Measurements from ENCODE around the gene FUS. TPM values are rescaled to one million over a fixed set of nuclear protein-coding genes. Genes with fewer than 3 reads are reported as not detected.
A peak's percentile ranks its signal among the peaks of the same experiment; 100 is the strongest.

Gene FUS
- total and polyA plus RNA-seq, 10 donors = 119 to 694 (median 337) TPM

DNA sequence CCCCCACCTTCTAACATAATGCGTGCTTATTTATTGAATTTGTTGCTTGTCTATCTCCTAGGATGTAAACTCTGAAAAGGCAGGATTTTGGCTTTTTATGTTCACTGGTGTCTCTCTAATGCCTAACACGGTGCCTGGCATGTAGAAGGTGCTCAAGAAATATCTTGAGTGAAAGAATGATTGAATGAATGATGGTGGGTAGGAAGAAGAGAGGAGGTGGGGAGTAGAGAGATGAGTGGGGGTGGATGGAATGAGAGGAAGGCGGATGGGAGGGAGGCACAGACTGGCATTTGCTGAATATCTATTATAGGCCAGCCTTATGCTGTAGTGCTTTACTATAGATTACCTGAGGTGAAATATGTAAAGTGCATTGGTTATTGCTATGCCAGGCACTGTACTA lies 32.4 kb upstream of the FUS start:
- TF ChIP-seq POLR2AphosphoS5 (IDR thresholded peaks at IDR 0.05) = no peak
- TF ChIP-seq, protein P1, sequence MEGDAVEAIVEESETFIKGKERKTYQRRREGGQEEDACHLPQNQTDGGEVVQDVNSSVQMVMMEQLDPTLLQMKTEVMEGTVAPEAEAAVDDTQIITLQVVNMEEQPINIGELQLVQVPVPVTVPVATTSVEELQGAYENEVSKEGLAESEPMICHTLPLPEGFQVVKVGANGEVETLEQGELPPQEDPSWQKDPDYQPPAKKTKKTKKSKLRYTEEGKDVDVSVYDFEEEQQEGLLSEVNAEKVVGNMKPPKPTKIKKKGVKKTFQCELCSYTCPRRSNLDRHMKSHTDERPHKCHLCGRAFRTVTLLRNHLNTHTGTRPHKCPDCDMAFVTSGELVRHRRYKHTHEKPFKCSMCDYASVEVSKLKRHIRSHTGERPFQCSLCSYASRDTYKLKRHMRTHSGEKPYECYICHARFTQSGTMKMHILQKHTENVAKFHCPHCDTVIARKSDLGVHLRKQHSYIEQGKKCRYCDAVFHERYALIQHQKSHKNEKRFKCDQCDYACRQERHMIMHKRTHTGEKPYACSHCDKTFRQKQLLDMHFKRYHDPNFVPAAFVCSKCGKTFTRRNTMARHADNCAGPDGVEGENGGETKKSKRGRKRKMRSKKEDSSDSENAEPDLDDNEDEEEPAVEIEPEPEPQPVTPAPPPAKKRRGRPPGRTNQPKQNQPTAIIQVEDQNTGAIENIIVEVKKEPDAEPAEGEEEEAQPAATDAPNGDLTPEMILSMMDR (IDR thresholded peaks at IDR 0.05 in 8 of 11, conservative IDR thresholded peaks at IDR 0.05 in 3 of 11) = no peak
- TF ChIP-seq POLR2A (IDR thresholded peaks at IDR 0.05) = no peak
- Histone ChIP-seq H3K4me3 (no peak overlapping the region), H3K27ac (no peak overlapping the region), H3K27me3 (replicated peaks in 1 of 7) (peaks cover 0 to 21% (median 0%) of the 10 kb centered on the region in 7 donors), H3K4me1 (peaks cover 0 to 31% (median 12%) of the 10 kb centered on the region in 6 donors), H3K36me3 (no peaks in the 10 kb centered on the region), H3K9me3 (no peaks in the 10 kb centered on the region)
- DNase-seq = no peak
- 87 to 95% (median 90%) methylated on average over 3 of the region's 3 CpGs for WGBS, 5 donors
- intact Hi-C loops (cut with DNase I; ENCODE audit: low total_unique reads) = no loop called here

DNA sequence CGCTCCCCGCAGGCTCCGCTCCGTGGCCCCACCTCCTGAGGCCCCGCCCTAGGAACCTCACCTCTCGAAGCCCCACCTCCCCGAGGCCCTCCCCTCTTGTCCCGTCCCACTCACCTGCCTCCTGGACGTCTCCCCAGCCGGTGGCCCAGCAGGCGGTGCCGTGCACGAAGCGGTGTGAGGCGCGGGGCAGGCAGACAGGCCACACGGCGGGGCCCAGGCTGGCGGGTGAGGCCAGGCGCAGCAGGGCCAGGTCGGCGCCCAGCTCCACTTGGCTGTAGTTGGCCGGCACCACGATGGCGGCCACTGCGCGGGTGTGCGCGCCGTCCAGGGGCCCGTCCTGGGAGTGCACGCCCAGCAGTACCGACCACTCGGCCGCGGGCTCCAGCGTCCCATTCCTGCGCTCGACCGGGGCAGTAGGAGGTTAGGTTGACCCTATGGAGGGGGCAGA lies 31.6 kb upstream of the FUS start:
- peak overlapping the region in 1 of 8 donors; percentile 13 for H3K4me3 ChIP-seq
- no peak overlapping the region for H3K27ac ChIP-seq
- intact Hi-C loops (cut with DNase I; ENCODE audit: low total_unique reads) = no loop called here
- 42 to 60% (median 54%) methylated on average over 18 to 40 of the region's 40 CpGs for WGBS, 5 donors
- no peaks in the 10 kb centered on the region for H3K9me3 ChIP-seq
- H3K27me3 ChIP-seq (replicated peaks in 1 of 7) = peaks cover 0 to 21% (median 0%) of the 10 kb centered on the region in 7 donors
- peaks cover 0 to 23% (median 5%) of the 10 kb centered on the region in 6 donors for H3K4me1 ChIP-seq
- H3K36me3 ChIP-seq = no peaks in the 10 kb centered on the region
- TF ChIP-seq POLR2AphosphoS5 (IDR thresholded peaks at IDR 0.05) (no peak), POLR2A (IDR thresholded peaks at IDR 0.05) (no peak)
- TF ChIP-seq, protein P1 (IDR thresholded peaks at IDR 0.05 in 8 of 11, conservative IDR thresholded peaks at IDR 0.05 in 3 of 11) = no peak
- DNase-seq = no peak

DNA sequence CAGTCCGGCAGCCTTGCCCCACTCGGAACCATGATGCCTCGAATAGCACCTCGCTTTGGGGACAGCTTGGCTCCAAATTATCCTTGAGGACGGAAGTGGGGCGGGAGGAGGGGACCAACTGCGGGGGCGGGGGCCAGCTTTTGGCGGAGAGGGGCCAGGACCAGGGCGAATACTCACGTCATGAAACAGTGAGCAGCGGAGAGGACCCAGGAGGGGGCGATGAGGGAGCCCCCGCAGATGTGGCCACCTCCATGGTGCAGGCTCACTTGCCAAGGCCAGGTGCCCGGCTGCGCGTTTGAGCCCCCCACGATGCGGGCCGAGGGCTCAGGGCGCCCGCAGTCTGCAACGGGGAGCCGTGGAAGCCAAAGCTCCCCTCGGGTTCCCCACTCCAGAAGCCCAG lies 31.0 kb upstream of the FUS start:
- WGBS, 5 donors = 81 to 92% (median 90%) methylated on average over 19 to 25 of the region's 25 CpGs
- H3K4me1 ChIP-seq = peaks cover 0 to 22% (median 3%) of the 10 kb centered on the region in 6 donors
- peaks cover 0 to 21% (median 0%) of the 10 kb centered on the region in 7 donors for H3K27me3 ChIP-seq (replicated peaks in 1 of 7)
- no peak overlapping the region for H3K4me3 ChIP-seq
- intact Hi-C loops (cut with DNase I; ENCODE audit: low total_unique reads) = no loop called here
- no peak for DNase-seq
- TF ChIP-seq, protein P1 (IDR thresholded peaks at IDR 0.05 in 8 of 11, conservative IDR thresholded peaks at IDR 0.05 in 3 of 11) = no peak
- TF ChIP-seq POLR2A (IDR thresholded peaks at IDR 0.05) (no peak), POLR2AphosphoS5 (IDR thresholded peaks at IDR 0.05) (no peak)
- no peak overlapping the region for H3K27ac ChIP-seq
- no peaks in the 10 kb centered on the region for H3K9me3 ChIP-seq
- H3K36me3 ChIP-seq = no peaks in the 10 kb centered on the region

DNA sequence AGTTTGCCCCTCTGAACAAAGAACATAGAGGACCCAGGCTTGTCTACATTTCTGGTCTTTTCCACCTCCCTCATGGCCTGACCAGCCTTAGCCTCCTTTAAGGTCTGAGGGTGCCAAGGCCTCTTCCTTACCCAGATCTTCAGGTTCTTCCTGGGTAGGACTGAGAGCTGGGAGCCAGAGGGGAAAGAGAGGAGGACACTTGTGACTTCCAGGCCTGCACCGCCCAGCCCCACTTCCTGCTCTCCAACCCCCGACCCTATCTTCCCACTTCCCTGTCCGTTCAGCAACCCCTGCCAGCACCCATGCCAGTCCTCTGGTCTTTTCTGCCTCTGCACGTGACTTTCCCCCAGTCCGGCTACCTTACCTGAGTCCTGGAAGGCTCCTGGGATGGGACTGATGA lies 30.6 kb upstream of the FUS start:
- TF ChIP-seq POLR2AphosphoS5 (IDR thresholded peaks at IDR 0.05) = no peak
- no peak for TF ChIP-seq POLR2A (IDR thresholded peaks at IDR 0.05)
- TF ChIP-seq, protein P1 (IDR thresholded peaks at IDR 0.05 in 8 of 11, conservative IDR thresholded peaks at IDR 0.05 in 3 of 11) = no peak
- H3K9me3 ChIP-seq = no peaks in the 10 kb centered on the region
- no peaks in the 10 kb centered on the region for H3K36me3 ChIP-seq
- DNase-seq = no peak
- intact Hi-C loops (cut with DNase I; ENCODE audit: low total_unique reads) = no loop called here
- WGBS, 5 donors = 40 to 60% (median 56%) methylated on average over 5 of the region's 5 CpGs
- peaks cover 0 to 22% (median 3%) of the 10 kb centered on the region in 6 donors for H3K4me1 ChIP-seq
- peaks cover 0 to 21% (median 0%) of the 10 kb centered on the region in 7 donors for H3K27me3 ChIP-seq (replicated peaks in 1 of 7)
- H3K4me3 ChIP-seq = no peak overlapping the region
- no peak overlapping the region for H3K27ac ChIP-seq
